Gastrocnemius medialis (tissue), 4 donors: Measurements from ENCODE around the gene EIF3D. TPM values are rescaled to one million over a fixed set of nuclear protein-coding genes. Genes with fewer than 3 reads are reported as not detected.

Experiments
- ATAC-seq, 2 donors: fragments of 150-250 bp; one replicate each; pipeline ENCODE4 v1.9.1; 2016
- DNase-seq, 2 donors: peaks; one replicate each; pipeline ENCODE4 v3.0.0-alpha.2; 2019
- H3K27ac ChIP-seq, 4 donors: fragments of 200-600 bp; sonication (generic); 1 replicate in 1 of 4; 2 replicates in 3 of 4; pipeline ENCODE4 v1.5.1; 2016 to 2018; ENCODE audit warnings: mild to moderate bottlenecking in 2 of 4, moderate library complexity in 1 of 4
- H3K27me3 ChIP-seq, 3 donors: fragments of 200-600 bp; sonication (generic) in 2 of 3; 1 replicate in 1 of 3; 2 replicates in 2 of 3; pipeline versions ENCODE4 v1.5.1 to v1.6.0; 2016 to 2019; ENCODE audit warnings: mild to moderate bottlenecking in 1 of 3, moderate library complexity in 1 of 3
- H3K36me3 ChIP-seq, 2 donors: fragments of 200-600 bp; sonication (generic) in 1 of 2; one replicate each; pipeline ENCODE4 v1.5.1; 2017 to 2018
- H3K4me1 ChIP-seq, 2 donors: fragments of 200-600 bp; sonication (generic) in 1 of 2; one replicate each; pipeline ENCODE4 v1.5.1; 2016 to 2017; ENCODE audit warnings: mild to moderate bottlenecking in 2 of 2
- H3K4me3 ChIP-seq, 4 donors: fragments of 200-600 bp; sonication (generic) in 3 of 4; 1 replicate in 1 of 4; 2 replicates in 3 of 4; pipeline ENCODE4 v1.5.1; 2016 to 2019; ENCODE audit warnings: mild to moderate bottlenecking in 2 of 4
- H3K9me3 ChIP-seq, 3 donors: fragments of 200-600 bp; sonication (generic) in 2 of 3; 1 replicate in 1 of 3; 2 replicates in 2 of 3; pipeline ENCODE4 v1.5.1; 2016 to 2019
- CTCF ChIP-seq, 5 experiments: fragments of 450-650 bp in 3 of 5; fragments of 200-600 bp in 2 of 5; sonication (generic) in 2 of 5; IDR thresholded peaks in 4 of 5; conservative IDR thresholded peaks in 1 of 5; 1 replicate in 4 of 5; 2 replicates in 1 of 5; pipeline ENCODE4 v1.5.1; 2016 to 2019; ENCODE audit warnings: antibody characterized with exemption in 5 of 5, mild to moderate bottlenecking in 3 of 5, moderate library complexity in 3 of 5
- POLR2A ChIP-seq, 2 donors: fragments of 450-650 bp; IDR thresholded peaks; one replicate each; pipeline ENCODE4 v1.6.1; 2017; ENCODE audit warnings: antibody characterized with exemption in 2 of 2, mild to moderate bottlenecking in 2 of 2, moderate library complexity in 2 of 2
- in situ Hi-C, 4 donors: fragments of 200-750 bp; cut with MboI; loops; one replicate each; pipeline versions ENCODE4 v1.15.0 to v1.8.0; 2017; ENCODE audit warnings: low sequenced_read_pairs in 4 of 4
- intact Hi-C: fragments of 100-400 bp; cut with DNase I; formaldehyde crosslinking; loops from one replicate; pipeline ENCODE4 v1.15.1; 2023; ENCODE audit warnings: low total_unique reads
- total RNA-seq, 4 donors: library from RNA; depleted of rRNA; stranded (reverse); fragments of >200 nt; gene quantifications; one replicate each; pipeline versions ENCODE4 v1.1.0 to v1.2.3, GENCODE V29; 2016

EIF3D gene
- total RNA-seq, 4 donors from 2014 or later = 208 to 319 (median 290) TPM

- no peak overlapping the region for H3K4me3 ChIP-seq
- intact Hi-C loops = no loop called here
- no peak overlapping the region for H3K27ac ChIP-seq
- no peaks in the 10 kb centered on the region for H3K36me3 ChIP-seq
- H3K27me3 ChIP-seq = peaks cover 18 to 44% (median 25%) of the 10 kb centered on the region in 3 donors
- DNase-seq (no peak), ATAC-seq (no peak)
- no peaks in the 10 kb centered on the region for H3K9me3 ChIP-seq
- in situ Hi-C loops = no loop called here
- TF ChIP-seq CTCF (IDR thresholded peaks at IDR 0.05 in 4 of 5, conservative IDR thresholded peaks at IDR 0.05 in 1 of 5) (no peak), POLR2A (IDR thresholded peaks at IDR 0.05) (no peak)
- no peaks in the 10 kb centered on the region for H3K4me1 ChIP-seq
Measured at GRCh38 chr22:36563001-36563400, 34.0 kb upstream of the EIF3D start.

- Histone ChIP-seq H3K27ac (no peak overlapping the region), H3K4me3 (no peak overlapping the region), H3K27me3 (peaks cover 18 to 38% (median 25%) of the 10 kb centered on the region in 3 donors), H3K36me3 (no peaks in the 10 kb centered on the region), H3K4me1 (no peaks in the 10 kb centered on the region), H3K9me3 (no peaks in the 10 kb centered on the region)
- in situ Hi-C loops = no loop called here
- no peak for DNase-seq
- intact Hi-C loops = no loop called here
- TF ChIP-seq CTCF (IDR thresholded peaks at IDR 0.05 in 4 of 5, conservative IDR thresholded peaks at IDR 0.05 in 1 of 5) = no peak
- no peak for ATAC-seq
Measured at GRCh38 chr22:36562261-36562835, 33.4 kb upstream of the EIF3D start.

- Histone ChIP-seq H3K4me3 (no peak overlapping the region), H3K27ac (no peak overlapping the region), H3K4me1 (no peaks in the 10 kb centered on the region), H3K27me3 (peaks cover 19 to 31% (median 25%) of the 10 kb centered on the region in 3 donors), H3K9me3 (no peaks in the 10 kb centered on the region), H3K36me3 (no peaks in the 10 kb centered on the region)
- TF ChIP-seq POLR2A (IDR thresholded peaks at IDR 0.05) (no peak), CTCF (IDR thresholded peaks at IDR 0.05 in 4 of 5, conservative IDR thresholded peaks at IDR 0.05 in 1 of 5) (no peak)
- ATAC-seq = no peak
- intact Hi-C loops = no loop called here
- in situ Hi-C loops = no loop called here
- no peak for DNase-seq
Measured at GRCh38 chr22:36561291-36561811, 32.4 kb upstream of the EIF3D start.

GRCh38 chr22:36560001-36560400 lies 31.0 kb upstream of the EIF3D start:
- Histone ChIP-seq H3K27me3 (peaks cover 18 to 22% (median 20%) of the 10 kb centered on the region in 3 donors), H3K9me3 (no peaks in the 10 kb centered on the region), H3K4me3 (no peak overlapping the region), H3K27ac (no peak overlapping the region), H3K4me1 (no peaks in the 10 kb centered on the region), H3K36me3 (no peaks in the 10 kb centered on the region)
- TF ChIP-seq POLR2A (IDR thresholded peaks at IDR 0.05) (no peak), CTCF (IDR thresholded peaks at IDR 0.05 in 4 of 5, conservative IDR thresholded peaks at IDR 0.05 in 1 of 5) (no peak)
- in situ Hi-C loops (no loop called here), intact Hi-C loops (no loop called here)
- DNase-seq = no peak
- no peak for ATAC-seq

GRCh38 chr22:36554098-36554497 lies 25.1 kb upstream of the EIF3D start:
- no peaks in the 10 kb centered on the region for H3K9me3 ChIP-seq
- in situ Hi-C loops = no loop called here
- no peaks in the 10 kb centered on the region for H3K36me3 ChIP-seq
- H3K27ac ChIP-seq = no peak overlapping the region
- no peaks in the 10 kb centered on the region for H3K4me1 ChIP-seq
- ATAC-seq (no peak), DNase-seq (no peak)
- intact Hi-C loops = no loop called here
- no peak overlapping the region for H3K4me3 ChIP-seq
- H3K27me3 ChIP-seq = peaks cover 13 to 24% (median 19%) of the 10 kb centered on the region in 3 donors
- TF ChIP-seq POLR2A (IDR thresholded peaks at IDR 0.05) (no peak), CTCF (IDR thresholded peaks at IDR 0.05 in 4 of 5, conservative IDR thresholded peaks at IDR 0.05 in 1 of 5) (no peak)
